NCI-H1048 (cell line): ENCODE results near the gene PLA2G4E.

ENCODE experiments used
- DNase-seq: peaks from one replicate; lab custom pipeline; 2025; lab: John Stamatoyannopoulos, UW

PLA2G4E gene

GRCh38 chr15:41955807-41956525, 64.9 kb downstream of the PLA2G4E start:
- DNase-seq = no peak

- DNase-seq = no peak
Measured at GRCh38 chr15:41955100-41955499, 65.7 kb downstream of the PLA2G4E start.

GRCh38 chr15:41954036-41954435, 66.8 kb downstream of the PLA2G4E start:
- no peak for DNase-seq

- DNase-seq = no peak
Measured at GRCh38 chr15:41952013-41952563, 68.8 kb downstream of the PLA2G4E start.

- DNase-seq = no peak
Measured at GRCh38 chr15:41951571-41951970, 69.3 kb downstream of the PLA2G4E start.

GRCh38 chr15:41950489-41950888, 70.4 kb downstream of the PLA2G4E start:
- DNase-seq = no peak

- no peak for DNase-seq
Measured at GRCh38 chr15:41950127-41950483, 70.7 kb downstream of the PLA2G4E start.

GRCh38 chr15:41949401-41950126, 71.3 kb downstream of the PLA2G4E start:
- DNase-seq = no peak

GRCh38 chr15:41948490-41948889, 72.4 kb downstream of the PLA2G4E start:
- DNase-seq = no peak

- no peak for DNase-seq
Measured at GRCh38 chr15:41946970-41947369, 73.9 kb downstream of the PLA2G4E start.

- DNase-seq = no peak
Measured at GRCh38 chr15:41945731-41946130, 75.1 kb downstream of the PLA2G4E start.

GRCh38 chr15:41945221-41945620, 75.6 kb downstream of the PLA2G4E start:
- DNase-seq = no peak

GRCh38 chr15:41944313-41944940, 76.4 kb downstream of the PLA2G4E start:
- no peak for DNase-seq

- no peak for DNase-seq
Measured at GRCh38 chr15:41943543-41944312, 77.1 kb downstream of the PLA2G4E start.

GRCh38 chr15:41942886-41943285, 78.0 kb downstream of the PLA2G4E start:
- no peak for DNase-seq

- no peak for DNase-seq
Measured at GRCh38 chr15:41941644-41942415, 79.0 kb downstream of the PLA2G4E start.

GRCh38 chr15:41940441-41940857, 80.4 kb downstream of the PLA2G4E start:
- DNase-seq = no peak

GRCh38 chr15:41939986-41940385, 80.9 kb downstream of the PLA2G4E start:
- no peak for DNase-seq

GRCh38 chr15:41937568-41937923, 83.3 kb downstream of the PLA2G4E start:
- no peak for DNase-seq

GRCh38 chr15:41936649-41937567, 83.9 kb downstream of the PLA2G4E start:
- no peak for DNase-seq
